GM21390 (cell line): ENCODE data around the gene C3orf80.
"Not testable (repeated sequence)": the region's sequence is repeated elsewhere in the genome, so short reads cannot be mapped to it uniquely, and the experiment has no call there.

Source experiments
- ATAC-seq: cut with Tn5 transposase; IDR thresholded peaks from one replicate; pipeline ENCODE4 v1.9.1; 2021; ENCODE audit not compliant: unreplicated experiment

C3orf80 gene

DNA sequence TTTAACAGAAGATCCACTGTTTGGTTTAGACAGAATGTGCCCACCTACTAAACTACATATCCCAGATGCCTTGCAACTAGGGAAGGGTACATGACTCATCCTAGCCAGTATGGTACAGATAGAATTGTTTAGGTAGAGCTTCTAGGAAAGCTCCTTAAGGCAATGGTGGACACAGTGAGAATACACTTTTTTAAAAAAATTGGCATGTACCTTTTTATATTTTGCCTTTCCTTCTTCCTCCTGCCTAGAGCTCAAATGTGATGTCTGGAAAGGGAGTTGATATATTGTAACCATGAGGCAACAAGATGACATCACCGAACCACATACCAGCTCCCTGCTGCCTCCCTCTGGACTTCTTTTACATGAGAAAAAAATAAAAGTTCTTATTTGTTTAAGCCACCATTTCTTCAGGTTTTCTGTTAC, 14.4 kb upstream of the C3orf80 start:
- no peak for ATAC-seq

DNA sequence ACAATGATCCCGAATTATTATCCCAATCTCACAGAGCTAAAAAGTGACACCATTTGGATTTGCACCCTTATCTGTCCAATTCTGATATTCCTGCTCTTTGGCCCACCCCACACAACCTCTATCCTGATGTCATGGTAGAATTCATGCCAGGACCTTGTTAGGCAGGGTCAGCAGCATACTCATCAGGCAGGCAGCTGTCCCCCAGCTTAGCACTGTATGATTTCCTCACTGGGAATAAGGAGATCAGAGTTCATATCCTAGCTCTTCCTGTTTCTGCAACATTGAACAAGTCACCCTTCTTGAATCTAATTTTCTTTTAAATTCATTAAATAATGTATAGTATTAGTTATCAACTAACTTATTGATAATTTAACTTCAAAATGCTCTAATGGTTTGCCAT, 12.0 kb upstream of the C3orf80 start:
- ATAC-seq: no peak

DNA sequence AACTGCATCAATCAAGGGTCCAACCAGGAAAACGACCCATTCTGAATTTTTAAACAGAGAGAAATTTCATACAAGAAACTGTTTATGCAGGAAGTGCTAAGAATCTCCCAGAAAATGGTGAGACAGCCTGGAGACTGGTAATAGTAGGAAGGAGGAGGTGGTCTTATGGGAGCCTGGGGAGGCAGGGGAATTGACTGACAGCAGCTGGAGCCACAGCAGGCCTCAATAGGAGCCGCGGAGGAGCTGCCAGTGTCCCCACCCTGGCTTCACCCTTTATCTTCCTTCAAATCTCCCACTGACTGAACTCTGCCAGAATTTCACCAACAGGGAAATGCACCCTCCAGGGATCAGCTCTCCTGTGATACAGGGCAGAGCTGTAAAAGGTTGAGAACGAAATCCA, 7.5 kb upstream of the C3orf80 start:
- ATAC-seq: no peak

DNA sequence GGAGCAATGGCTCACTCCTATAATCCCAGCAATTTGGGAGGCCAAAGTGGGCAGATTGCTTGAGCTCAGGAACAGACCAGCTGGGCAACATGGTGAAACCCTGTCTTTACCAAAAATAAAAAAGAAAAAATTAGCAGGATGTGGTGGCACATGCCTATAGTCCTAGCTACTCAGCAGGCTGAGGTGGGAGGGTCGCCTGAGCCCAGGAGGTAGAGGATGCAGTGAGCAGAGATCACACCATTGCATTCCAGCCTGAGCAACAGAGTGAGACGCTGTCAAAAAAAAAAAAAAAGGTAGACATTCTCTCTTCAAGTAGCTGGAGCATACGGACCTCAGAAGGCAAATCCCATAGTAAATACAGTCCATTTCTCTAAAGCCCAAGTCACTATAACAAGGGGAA, 7.1 kb upstream of the C3orf80 start:
- ATAC-seq: no peak

DNA sequence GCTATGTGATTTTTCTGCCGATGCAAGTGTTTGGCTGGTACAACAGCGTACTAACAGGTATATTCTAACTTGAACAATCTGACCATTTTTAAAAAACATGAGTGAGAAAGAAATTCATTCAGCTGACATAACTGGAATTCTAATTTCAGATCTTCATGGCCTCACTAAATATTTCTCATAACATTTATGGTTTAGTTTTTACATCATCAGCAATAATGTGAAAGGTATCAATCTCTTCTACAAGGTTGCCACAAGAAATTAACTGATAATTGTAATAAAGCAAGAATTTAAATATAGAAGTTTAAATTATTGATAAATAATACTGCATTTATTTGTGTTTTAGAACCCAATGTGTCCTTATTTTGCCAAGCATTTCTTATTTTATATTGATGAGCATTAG, 5.2 kb upstream of the C3orf80 start:
- ATAC-seq: no peak

DNA sequence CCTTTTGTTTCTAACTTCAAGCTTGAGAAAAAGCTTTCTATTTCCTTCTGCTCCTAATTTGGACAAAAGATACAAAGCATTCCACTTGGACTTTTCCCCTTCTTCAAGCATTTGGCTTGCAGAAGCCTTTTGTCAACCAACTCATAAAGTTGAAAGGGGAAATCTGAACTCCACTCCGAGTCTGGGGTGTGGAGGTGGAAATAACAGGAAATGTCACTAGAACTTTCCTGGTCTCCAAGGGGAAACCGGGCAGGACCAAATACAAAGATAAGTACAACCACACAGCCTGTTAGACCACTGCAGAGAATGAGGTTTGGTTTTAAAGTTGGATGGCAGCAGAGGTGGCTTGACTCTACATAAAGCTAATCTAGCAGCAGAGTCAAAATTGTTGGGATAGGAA, 4.2 kb upstream of the C3orf80 start:
- ATAC-seq: no peak

DNA sequence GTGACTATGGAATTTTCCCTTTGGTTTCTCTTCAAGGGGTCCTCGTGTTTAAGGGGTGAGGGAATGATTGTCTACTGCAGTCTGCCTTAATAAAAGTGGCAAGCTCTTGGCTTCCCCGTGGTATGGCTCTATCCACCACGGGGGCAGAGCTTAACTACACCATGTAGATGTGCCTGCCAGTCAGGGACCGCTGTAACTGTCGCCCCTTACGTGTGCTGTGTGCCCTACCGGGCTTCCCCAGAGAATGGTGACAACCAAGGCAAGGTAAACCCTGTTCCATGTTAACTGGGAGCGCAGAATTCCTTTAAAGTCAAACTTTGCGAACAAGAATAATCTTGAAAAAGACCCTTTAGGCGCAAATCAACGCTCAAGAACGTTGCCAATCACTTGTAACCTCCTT, 966 bp upstream of the C3orf80 start:
- no peak for ATAC-seq

DNA sequence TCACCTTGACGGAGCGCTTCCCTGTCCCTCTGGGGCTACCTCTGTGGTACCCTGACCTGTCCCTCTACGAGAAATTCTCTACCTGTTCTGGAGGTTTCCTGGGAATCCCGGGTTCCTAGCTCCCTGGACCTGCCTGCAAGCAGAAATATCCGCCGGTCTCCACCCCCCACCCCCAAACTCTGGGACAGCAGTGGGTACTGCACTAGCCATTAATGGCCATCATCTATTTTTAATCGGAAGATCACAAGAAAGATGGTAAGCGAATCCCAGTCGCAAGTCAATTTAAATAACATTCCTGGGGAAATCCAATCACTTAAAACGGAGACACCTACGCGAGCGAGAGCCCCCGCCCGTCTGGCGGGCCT, 429 bp upstream of the C3orf80 start:
- no peak for ATAC-seq

DNA sequence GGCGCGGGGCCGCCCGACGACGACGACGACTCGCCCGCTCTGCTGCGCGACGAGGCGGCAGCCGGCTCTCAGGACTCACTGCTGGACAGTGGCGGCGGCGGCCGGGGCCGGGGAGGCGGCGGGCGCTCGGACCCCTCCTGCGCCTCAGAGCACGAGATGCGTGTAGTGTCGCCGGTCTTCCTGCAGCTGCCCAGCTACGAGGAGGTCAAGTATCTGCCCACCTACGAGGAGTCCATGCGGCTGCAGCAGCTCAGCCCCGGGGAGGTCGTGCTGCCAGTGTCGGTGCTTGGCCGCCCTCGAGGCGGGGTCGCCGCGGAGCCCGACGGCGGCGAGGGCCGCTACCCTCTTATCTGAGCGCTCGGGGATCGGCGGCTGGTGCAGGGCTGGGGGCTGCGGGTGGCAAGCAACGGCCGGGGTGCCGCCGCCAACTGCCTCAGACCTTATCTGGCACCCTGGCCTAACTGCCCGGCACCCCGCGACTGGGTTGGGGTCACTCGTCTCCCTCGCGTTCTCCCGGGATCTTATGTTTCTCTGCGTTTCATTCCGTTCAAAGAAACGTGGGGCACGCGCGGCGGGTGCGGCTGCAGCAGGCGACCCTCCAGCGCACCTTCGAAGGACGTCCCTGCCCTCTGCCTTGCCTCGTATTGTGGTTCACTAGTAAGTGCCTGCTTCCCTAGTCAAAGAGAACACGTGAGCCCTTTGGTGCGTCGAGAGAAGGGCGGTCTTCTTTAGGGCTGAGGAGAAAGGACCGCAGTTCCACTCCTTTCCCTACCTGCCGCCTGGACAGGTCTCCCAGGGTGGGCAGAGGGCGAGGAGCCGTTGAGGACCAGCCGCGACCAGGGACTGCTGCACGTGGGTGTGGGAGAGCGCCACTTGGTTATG, 1.0 kb downstream of the C3orf80 start:
- peak; percentile 16 for ATAC-seq

DNA sequence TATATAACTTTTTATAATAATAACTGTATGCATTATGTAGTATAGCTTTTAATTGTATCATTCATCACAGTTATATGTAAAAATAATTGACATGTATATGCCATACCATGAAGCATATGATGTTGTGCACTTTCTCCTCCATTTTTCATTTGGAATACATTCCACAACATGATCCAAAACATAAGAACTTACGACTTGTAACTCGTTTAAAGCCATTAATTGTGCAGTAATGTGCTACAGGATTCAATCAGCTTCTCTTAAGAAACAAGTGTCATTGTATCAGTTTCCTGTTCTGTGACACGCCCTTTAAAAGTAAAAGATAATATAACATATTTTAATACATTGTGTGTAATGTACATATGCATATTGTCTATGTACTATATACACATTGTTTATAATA, 2.2 kb downstream of the C3orf80 start:
- no peak for ATAC-seq

DNA sequence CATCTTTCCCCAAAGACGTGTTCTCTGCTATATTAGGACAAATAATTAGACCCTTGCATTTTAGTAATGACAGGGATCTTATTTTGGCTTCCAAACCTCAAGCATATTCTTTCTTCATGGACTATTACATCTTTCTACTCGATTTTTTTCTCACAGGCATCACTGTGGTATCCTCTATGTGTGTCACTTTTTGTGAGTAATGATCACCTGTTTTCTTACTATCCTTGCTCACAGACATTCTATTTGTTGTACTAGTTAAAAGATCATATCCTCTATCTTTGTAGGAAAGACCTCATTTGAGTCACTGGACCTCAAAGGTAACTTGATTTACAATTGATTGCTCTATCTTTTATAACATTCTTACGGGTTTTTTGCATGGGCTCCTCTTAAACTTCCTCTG, 6.8 kb downstream of the C3orf80 start:
- no peak for ATAC-seq

DNA sequence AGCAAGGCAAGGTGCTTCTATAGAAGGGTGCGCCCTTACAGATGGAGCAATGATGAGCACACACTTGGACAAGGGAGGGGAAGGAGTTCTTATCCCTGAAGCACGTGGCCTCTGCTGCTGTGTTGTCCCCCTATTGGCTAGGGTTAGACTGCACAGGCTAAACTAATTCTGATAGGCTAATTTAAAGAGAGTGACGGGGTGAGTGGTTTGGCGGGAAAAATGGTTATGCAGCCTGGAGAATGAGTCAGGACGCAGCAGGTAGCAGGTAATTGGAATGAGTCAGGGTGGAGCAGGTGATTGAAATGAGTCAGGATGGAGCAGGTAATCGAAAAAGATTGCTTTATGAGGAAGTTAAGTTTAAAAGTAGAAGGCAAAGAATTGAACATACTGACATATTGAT, 15.5 kb downstream of the C3orf80 start:
- not testable (repeated sequence) for ATAC-seq

DNA sequence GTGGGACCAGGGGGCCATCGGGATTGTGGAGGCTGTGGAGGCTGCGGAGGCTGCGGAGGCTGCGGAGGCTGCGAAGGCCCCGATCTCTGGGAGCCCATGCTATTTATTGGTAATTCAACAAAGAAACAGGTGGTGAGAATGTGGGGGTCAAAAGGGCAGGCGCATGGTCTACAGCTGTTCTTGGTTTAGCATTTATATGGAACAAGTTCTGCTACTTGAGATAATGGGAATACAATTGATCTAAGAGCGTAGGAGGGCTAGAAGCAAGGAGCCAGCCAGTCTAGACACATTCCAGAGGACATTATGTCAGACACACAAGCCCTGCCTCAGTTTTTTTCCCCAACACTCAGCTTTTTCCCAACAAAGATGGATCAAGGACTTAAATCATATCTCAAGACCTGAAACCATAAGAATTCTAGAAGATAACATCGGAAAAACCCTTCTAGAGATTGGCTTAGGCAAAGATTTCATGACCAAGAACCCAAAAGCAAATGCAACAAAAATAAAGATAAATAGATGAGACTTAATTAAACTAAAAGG, 20.1 kb downstream of the C3orf80 start:
- ATAC-seq: no peak

DNA sequence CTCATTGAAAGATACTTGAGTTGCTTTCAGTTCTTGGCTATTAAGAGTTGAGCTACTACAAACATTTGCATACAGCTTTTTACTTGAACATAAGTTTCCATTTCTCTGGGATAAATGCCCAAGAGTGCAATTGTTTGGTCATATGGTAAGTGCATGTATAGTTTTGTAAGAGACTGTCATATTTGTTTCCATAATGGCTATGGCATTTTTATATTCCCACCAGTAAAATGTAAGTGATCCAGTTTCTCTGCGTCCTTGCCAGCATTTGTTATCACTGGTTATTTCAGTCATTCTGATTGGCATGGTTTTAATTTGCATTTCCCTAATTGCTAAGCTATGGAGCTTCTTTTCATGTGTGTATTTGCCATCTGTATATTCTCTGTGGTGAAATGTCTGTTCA, 22.5 kb downstream of the C3orf80 start:
- ATAC-seq: no peak

DNA sequence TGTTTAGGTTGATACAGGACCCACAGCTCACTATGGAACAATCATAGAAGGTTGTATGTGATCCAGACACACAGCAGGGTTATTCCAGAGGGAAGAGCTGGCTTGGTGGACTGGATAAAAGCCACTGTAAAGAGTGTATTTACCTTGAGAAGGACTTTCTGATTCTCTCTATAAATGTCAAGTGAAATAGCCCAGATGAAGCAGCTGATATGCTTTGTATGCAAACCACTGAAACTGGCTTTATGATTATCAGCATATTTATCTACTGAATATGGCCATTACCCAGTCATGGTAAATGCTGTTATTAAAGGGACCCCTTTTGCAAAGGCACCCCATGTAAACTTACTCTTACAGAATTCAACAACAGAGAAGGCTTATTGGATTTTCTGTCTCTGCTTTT, 28.1 kb downstream of the C3orf80 start:
- ATAC-seq: no peak

DNA sequence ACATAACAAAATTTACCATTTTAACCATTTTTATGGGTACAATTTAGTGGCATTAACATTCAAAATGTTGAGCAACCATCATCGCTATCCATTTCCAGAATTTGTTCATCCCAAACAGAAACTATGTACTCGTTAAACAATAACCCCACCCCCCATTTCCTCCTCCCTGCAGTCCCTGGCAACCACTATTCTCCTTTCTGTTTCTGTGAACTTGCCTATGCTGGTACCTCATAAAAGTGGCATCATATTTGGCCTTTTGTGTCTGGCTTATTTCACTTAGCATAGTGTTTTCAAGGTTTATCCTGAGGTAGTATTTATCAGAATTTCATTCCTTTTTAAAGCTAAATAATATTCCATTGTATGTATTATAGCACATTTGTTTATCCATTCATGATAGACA, 32.4 kb downstream of the C3orf80 start:
- no peak for ATAC-seq

DNA sequence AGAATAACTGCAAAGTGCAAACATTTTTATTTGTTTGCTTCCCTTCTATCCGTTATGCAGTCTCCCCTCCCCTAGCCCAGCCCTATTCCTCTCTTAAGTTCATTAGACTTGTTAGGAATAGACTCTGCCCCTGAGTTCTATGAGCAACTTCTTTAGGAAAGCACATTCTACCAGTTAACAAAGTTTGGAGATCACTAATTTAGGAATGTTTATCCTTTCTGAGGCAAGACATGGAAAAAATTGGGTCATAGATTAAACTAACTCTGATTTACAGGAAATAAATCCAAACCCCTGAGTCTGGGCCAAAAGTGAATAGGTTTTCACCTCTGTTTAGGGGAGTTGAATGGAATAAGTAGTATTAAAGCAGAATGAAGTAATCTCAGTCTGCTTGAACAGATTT, 34.4 kb downstream of the C3orf80 start:
- ATAC-seq: no peak

DNA sequence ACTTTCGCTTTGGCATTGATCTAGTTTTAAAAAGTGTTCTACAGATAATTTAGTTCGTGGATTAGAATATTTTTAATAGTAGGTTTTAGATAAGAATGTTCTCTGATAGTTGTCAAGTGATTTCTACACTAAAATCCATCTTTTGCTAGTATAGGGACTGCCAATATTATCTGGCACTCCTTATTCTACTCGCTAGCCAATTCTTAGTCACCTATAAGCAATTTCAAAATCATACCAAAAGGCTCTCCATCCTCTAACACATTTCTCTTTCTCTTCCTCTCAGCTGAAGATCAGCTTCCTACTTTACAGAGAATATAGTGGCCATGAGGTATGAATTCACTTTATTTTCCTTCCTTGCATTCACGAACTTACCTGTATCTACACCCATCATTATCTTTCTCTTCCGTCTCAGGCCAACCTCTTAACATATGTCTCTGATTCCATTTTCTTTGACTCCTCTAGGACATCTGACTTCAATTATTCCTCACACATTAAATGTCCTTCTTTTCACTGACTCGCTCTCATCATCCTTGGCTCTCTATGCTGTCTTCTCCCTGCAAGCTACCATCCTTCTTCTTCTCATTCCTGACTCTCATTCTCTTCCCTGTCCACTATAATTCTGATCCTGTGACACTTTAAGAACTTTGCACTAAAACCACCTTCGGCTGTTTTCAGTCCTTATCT, 35.5 kb downstream of the C3orf80 start:
- no peak for ATAC-seq

DNA sequence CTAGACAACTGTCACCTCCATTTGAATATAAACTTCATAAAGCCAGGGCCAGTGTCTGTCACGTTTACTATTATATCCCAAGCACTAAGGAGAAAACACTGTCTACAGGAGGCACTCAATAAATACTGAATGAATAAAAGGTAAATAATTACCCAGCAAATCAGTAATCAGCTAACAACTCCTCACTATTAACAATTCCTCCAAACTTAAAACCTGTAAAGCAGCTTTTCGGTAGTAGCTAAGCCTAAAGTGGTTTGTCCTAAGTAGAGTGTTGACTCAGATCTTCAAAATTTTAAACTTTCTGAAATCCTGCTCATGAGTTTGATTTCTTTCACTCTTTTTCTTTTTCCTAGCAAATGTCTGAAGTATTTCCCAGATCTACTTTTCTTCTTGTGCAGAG, 39.9 kb downstream of the C3orf80 start:
- no peak for ATAC-seq
